Eye (tissue), 1 donor: ENCODE results near the gene C17orf107.

Experiments used
- DNase-seq: peaks from one replicate; pipeline ENCODE4 v3.0.0-alpha.2; 2015

Gene C17orf107

GRCh38 chr17:4877089-4877488, 22.2 kb upstream of the C17orf107 start:
- no peak for DNase-seq

DNA sequence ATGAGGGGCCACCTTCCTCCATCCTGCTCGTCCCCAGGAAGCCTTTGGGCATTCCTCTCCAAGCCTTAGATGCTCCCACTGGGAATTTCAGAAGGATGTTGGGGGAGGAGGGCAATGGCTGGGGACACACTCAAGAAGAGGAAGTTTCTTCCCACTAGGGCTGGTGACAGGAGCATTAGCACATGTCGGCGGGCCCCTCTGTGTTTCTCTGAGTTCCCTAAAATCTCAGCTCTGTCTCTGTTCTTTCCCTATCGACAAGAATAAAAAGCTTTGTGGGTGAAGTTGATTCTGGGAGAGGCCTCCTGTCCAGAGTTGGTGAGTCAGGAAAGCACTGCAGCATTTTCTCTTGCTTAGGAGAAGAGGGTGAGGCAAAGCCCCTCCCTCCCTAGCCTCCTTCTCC, 19.7 kb upstream of the C17orf107 start:
- DNase-seq: no peak

DNA sequence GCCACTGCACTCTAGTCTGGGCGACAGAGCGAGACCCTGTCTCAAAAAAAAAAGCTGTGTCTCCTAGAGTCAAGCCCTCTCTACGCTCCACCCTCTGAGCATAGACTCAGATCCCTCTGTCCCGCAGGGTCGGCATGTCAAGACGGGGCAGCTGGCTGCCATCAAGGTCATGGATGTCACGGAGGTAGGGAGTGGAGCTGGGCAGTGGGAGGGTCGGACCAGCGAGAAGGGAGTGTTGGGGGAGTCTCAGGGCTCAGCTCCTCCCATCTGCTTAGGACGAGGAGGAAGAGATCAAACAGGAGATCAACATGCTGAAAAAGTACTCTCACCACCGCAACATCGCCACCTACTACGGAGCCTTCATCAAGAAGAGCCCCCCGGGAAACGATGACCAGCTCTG, 18.5 kb upstream of the C17orf107 start:
- DNase-seq: no peak

DNA sequence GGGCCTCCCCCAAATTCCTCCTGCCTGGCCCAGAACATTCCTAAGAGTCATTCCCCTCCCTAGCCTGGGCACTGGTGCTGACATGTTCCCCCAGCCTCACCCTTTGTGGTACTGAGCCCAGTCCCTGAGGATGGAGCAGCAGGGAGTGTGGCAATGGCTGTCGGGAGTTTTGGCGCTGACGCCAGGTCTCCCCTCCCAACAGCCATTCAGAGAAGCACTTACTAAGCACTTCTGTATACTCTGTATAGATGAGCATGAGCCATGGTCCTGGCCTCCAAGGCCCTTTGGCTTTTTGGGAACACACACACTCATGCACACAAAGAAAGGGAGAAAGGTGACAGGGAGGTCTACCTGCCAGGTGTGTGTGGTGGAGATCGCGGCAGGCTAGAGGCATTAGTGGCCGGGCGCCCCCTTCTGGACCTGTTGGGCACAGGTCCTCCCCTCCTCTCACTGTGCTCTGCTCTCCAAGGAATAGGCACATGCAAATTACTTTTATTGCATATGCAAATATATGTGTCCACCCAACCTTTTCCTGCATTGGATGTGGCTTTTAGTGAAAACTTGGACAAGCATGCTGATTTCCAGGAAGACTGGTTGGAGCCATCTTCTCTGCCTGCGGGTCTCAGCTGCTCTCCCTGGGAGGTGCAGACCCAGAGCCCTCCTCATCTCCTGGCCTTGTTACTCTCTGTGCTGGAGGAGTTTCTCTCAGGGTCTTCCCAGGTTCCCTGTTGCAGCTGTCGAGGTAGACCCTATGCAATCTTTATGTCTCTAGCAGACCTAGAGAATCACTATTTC, 17.4 kb upstream of the C17orf107 start:
- DNase-seq: peak; percentile 60

DNA sequence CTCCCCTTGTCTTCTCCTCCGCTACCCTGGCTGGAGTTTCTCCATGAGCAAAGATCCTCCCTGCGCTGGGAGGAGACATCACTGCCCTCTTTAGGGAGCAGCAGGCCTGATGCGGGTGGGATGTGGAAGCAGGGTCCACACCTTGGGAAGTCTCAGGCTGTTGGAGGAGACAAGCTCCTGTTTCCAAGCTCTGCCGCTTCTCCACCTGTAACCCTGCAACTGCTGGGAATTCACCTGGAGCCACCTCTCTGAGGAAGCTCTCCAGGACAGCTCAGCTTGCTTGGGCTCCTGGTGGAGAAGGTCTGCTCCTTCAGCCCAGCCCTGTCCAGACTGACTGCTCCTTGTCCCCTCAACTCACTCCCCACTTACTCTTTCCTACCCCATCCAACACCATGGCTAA, 14.8 kb upstream of the C17orf107 start:
- no peak for DNase-seq

DNA sequence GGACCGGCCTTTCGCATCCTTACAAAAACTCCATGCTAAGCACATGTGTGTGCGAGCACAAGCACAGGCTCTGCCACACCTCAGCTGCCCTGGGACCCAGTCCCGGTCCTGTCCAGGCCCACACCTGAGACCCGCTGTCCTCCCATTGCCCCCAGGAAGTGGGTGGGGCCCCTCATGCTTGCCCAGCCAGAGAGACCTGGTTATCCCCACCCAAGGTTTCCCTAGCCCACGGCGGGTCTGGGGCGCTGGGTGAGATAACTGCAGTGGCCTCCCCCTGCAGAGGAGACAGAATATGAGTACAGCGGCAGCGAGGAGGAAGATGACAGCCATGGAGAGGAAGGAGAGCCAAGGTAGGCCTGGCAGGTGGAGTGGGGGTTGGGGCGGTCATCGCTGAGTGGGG, 12.5 kb upstream of the C17orf107 start:
- DNase-seq: no peak

DNA sequence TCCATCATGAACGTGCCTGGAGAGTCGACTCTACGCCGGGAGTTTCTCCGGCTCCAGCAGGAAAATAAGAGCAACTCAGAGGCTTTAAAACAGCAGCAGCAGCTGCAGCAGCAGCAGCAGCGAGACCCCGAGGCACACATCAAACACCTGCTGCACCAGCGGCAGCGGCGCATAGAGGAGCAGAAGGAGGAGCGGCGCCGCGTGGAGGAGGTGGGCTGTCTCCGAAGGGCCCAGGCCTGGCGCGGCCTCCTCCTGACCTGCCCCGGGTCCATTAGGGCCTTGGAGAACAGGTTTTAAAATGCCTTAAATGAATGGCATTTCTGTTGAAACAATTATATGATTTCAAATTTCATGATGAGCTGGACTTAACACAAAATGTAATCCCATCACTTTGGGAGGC, 11.8 kb upstream of the C17orf107 start:
- no peak for DNase-seq

- DNase-seq: no peak
These were observed 7.6 kb upstream of the C17orf107 start for GRCh38 chr17:4891411-4892410.

DNA sequence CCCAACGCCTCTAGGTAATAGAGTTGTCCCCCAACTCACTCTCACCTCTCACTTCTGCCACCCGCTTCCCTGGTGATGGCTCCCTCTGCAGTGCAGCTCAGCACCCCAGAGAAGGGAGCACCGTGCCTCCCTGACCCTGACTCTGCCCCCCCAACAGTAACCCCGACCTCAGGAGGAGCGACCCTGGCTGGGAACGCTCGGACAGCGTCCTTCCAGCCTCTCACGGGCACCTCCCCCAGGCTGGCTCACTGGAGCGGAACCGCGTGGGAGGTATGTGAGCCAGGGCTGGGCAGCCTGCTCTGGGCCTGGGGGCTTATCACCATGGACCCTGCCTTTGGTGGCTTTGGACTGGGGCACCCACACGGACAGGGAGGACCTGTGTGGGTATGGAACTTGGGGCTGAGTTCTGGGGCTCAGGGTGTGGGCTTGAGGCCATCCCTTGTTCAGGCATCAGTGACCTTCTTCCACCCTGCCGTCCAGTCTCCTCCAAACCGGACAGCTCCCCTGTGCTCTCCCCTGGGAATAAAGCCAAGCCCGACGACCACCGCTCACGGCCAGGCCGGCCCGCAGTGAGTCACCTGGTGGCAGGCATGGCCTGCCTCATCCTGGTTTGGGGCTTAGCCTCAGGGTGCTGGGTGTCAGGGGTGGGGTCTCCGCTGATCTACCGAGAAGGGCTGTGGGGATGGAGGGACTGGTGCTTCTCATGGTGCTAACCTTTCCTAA, 6.7 kb upstream of the C17orf107 start:
- DNase-seq: no peak

GRCh38 chr17:4893272-4893671, 6.1 kb upstream of the C17orf107 start:
- no peak for DNase-seq

DNA sequence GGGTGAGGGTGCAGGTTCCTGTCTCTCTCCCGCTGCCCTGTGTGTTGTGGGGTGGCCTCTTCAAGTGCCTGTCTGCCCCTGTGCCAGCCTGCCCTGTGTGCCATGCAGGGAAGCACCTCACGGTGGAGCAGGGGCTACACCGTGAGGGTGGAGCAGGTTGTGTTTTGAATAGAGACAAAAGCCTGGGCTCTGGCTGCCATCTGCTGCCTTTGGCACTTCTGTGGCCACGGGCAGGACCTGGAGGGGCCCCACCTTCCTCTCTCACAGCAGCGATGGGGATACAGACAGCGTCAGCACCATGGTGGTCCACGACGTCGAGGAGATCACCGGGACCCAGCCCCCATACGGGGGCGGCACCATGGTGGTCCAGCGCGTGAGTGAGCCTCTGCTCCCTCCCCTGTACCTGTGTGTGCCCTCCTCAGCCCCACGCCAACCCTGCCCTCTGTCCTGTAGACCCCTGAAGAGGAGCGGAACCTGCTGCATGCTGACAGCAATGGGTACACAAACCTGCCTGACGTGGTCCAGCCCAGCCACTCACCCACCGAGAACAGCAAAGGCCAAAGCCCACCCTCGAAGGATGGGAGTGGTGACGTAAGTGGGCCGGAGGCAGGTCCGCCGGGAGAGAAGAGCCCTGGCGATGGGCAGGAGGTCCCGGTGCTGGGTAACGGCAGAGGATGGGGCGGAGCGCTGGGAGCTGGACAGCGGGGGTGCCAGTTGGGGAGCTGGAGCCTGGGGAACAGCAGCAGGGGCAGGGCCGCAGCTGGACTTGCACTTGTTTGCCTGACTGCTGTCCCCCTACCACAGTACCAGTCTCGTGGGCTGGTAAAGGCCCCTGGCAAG, 5.4 kb upstream of the C17orf107 start:
- no peak for DNase-seq

DNA sequence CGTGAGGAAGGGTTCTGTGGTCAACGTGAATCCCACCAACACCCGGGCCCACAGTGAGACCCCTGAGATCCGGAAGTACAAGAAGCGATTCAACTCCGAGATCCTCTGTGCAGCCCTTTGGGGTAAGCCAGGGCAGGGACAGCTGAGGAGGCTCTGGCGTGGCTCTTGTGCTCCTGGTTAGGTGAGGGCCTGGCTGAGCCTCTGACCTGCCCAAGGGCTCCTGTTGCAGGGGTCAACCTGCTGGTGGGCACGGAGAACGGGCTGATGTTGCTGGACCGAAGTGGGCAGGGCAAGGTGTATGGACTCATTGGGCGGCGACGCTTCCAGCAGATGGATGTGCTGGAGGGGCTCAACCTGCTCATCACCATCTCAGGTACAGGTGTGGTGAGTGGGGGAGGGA, 4.2 kb upstream of the C17orf107 start:
- DNase-seq: no peak

DNA sequence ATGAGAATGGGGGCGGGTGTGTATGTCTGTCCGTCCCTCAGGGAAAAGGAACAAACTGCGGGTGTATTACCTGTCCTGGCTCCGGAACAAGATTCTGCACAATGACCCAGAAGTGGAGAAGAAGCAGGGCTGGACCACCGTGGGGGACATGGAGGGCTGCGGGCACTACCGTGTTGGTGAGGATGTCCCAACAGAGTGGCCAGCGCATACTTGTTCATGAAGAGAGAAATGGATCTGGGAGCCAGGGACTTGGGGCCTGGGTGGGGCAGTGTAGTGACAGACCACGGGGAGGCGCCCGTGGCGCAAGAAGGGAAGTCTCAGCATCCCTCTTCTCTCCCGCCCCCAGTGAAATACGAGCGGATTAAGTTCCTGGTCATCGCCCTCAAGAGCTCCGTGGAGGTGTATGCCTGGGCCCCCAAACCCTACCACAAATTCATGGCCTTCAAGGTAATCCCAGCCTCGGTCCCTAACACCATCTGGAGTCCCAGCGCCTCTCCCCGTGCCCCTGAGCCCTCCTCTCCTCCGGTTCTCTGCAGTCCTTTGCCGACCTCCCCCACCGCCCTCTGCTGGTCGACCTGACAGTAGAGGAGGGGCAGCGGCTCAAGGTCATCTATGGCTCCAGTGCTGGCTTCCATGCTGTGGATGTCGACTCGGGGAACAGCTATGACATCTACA, 3.5 kb upstream of the C17orf107 start:
- no peak for DNase-seq

- DNase-seq: no peak
These were observed 2.8 kb upstream of the C17orf107 start for GRCh38 chr17:4896332-4897197.

GRCh38 chr17:4897198-4897687, 2.1 kb upstream of the C17orf107 start:
- DNase-seq: no peak

GRCh38 chr17:4897785-4898184, 1.6 kb upstream of the C17orf107 start:
- DNase-seq: no peak

- DNase-seq: peak; percentile 12
These were observed 985 bp upstream of the C17orf107 start for GRCh38 chr17:4898351-4898750.

GRCh38 chr17:4898927-4899326, 409 bp upstream of the C17orf107 start:
- no peak for DNase-seq

GRCh38 chr17:4900231-4901107, 1.1 kb downstream of the C17orf107 start:
- DNase-seq: peak; percentile 71
